Neural progenitor cell (in vitro differentiated cells): Measurements from ENCODE around the gene CHD9NB. TPM values are rescaled to one million over a fixed set of nuclear protein-coding genes. Genes with fewer than 3 reads are reported as not detected.
"Not testable (repeated sequence)": the region's sequence is repeated elsewhere in the genome, so short reads cannot be mapped to it uniquely, and the experiment has no call there.

ENCODE experiments used
- DNase-seq: peaks from one replicate; pipeline ENCODE4 v3.0.0-alpha.2; 2016; ENCODE audit warnings: low spot score
- H2AFZ ChIP-seq: fragments of 200-600 bp; sonication (generic); replicated peaks from 2 replicates; pipeline ENCODE4 v1.6.1; 2016; ENCODE audit warnings: antibody characterized with exemption
- H3F3A ChIP-seq: fragments of 200-600 bp; sonication (generic); 2 replicates; pipeline ENCODE4 v1.6.1; 2016; ENCODE audit warnings: antibody characterized with exemption, low read depth
- H3K27ac ChIP-seq: fragments of 200-600 bp; sonication (generic); 2 replicates; pipeline ENCODE4 v1.5.1; 2016; ENCODE audit warnings: mild to moderate bottlenecking
- H3K27me3 ChIP-seq: fragments of 200-600 bp; sonication (generic); 2 replicates; pipeline ENCODE4 v1.6.1; 2016; ENCODE audit warnings: mild to moderate bottlenecking, moderate library complexity
- H3K36me3 ChIP-seq: fragments of 200-600 bp; sonication (generic); 2 replicates; pipeline ENCODE4 v1.5.1; 2016
- H3K4me1 ChIP-seq: fragments of 200-600 bp; sonication (generic); 2 replicates; pipeline ENCODE4 v1.6.1; 2016; ENCODE audit warnings: mixed run types
- H3K4me2 ChIP-seq: fragments of 200-600 bp; sonication (generic); 2 replicates; pipeline ENCODE4 v1.6.1; 2016
- H3K4me3 ChIP-seq: fragments of 200-600 bp; sonication (generic); 2 replicates; pipeline ENCODE4 v1.5.1; 2016
- H3K79me2 ChIP-seq: fragments of 200-600 bp; sonication (generic); 2 replicates; pipeline ENCODE4 v1.6.1; 2016; ENCODE audit warnings: low read depth
- H3K9ac ChIP-seq: fragments of 200-600 bp; sonication (generic); 2 replicates; pipeline ENCODE4 v1.6.1; 2016
- H3K9me3 ChIP-seq: fragments of 200-600 bp; sonication (generic); 2 replicates; pipeline ENCODE4 v1.5.1; 2016; ENCODE audit warnings: low read depth
- H4K20me1 ChIP-seq: fragments of 200-600 bp; sonication (generic); 2 replicates; pipeline ENCODE4 v1.6.1; 2016; ENCODE audit warnings: low read depth
- H3K27ac Mint-ChIP-seq: 3 replicates; pipeline ENCODE4 v1.8.0; 2021; ENCODE audit warnings: mixed read lengths
- H3K27me3 Mint-ChIP-seq: 2 replicates; pipeline ENCODE4 v1.8.0; 2022; ENCODE audit warnings: low read depth, mild to moderate bottlenecking, inconsistent platforms, moderate library complexity, mixed read lengths; ENCODE audit not compliant: insufficient read depth
- H3K36me3 Mint-ChIP-seq: 3 replicates; pipeline ENCODE4 v1.8.0; 2021; ENCODE audit warnings: mixed read lengths
- H3K4me1 Mint-ChIP-seq: 3 replicates; pipeline ENCODE4 v1.8.0; 2021; ENCODE audit warnings: mixed read lengths
- H3K4me3 Mint-ChIP-seq: 3 replicates; pipeline ENCODE4 v1.8.0; 2021; ENCODE audit warnings: mild to moderate bottlenecking, moderate library complexity, mixed read lengths
- H3K9me3 Mint-ChIP-seq: 3 replicates; pipeline ENCODE4 v1.8.0; 2020; ENCODE audit warnings: mixed read lengths
- EZH2 ChIP-seq: fragments of 200-600 bp; sonication (generic); IDR thresholded peaks from 2 replicates; pipeline ENCODE4 v1.6.1; 2017; ENCODE audit warnings: antibody characterized with exemption, mild to moderate bottlenecking, moderate library complexity
- EZH2phosphoT487 ChIP-seq: fragments of 200-600 bp; sonication (generic); IDR thresholded peaks from 2 replicates; pipeline ENCODE4 v1.6.1; 2017; ENCODE audit warnings: antibody characterized with exemption
- total RNA-seq: library from RNA; depleted of rRNA; stranded (reverse); fragments of >200 nt; gene quantifications from 2 replicates; pipeline ENCODE4 v1.2.3, GENCODE V29; 2015; ENCODE audit warnings: low replicate concordance
- TF ChIP-seq, protein P1 (sequence below): fragments of 200-600 bp; sonication (generic); IDR thresholded peaks from 2 replicates; pipeline ENCODE4 v1.5.1; 2017; ENCODE audit warnings: antibody characterized with exemption, mild to moderate bottlenecking

Gene CHD9NB
- total RNA-seq, 1 donor from 2014 or later: 4.1 TPM

DNA sequence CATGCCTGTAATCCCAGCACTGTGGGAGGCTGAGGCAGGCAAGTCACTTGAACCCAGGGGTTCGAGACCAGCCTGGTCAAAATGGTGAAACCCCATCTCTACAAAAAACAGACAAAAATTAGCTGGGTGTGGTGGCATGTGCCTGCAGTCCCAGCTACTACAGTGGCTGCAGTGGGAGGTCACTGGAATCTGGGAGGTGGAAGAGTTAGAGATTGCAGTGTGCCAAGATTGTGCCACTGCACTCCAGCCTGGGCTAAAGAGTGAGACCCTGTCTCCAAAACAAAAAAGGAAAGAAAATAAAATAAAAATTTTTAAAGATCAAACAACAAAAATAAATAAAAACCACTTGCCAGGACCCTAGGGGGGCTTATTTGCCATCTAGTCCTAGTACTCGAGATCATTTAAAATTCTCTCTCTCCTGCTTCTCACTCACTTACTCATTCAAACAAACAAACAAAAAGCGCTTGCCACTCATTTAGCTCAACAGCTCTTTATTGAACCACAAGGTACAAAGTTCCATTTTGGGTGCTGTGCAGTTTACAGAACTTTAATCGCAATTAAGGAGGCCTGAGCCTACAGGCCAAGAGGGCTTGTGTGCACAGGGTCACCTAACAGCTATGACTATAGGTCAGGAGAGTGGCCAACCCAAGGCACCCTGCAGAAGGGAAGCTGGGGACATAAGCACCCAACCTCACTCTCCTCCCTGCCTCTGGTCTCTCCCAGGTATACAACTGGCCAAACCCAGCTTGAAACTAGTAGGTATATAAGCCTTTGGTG lies 4.4 kb downstream of the CHD9NB start:
- no peak overlapping the region for H3K4me3 Mint-ChIP-seq
- peaks cover 3% of the 10 kb centered on the region for H3K9me3 Mint-ChIP-seq
- peaks cover 5% of the 10 kb centered on the region for H3K27me3 Mint-ChIP-seq
- Histone ChIP-seq H3K9me3 (no peaks in the 10 kb centered on the region), H3K9ac (no peak overlapping the region), H3K4me3 (no peak overlapping the region), H3F3A (peaks cover 21% of the 10 kb centered on the region), H3K79me2 (peaks cover 8% of the 10 kb centered on the region), H4K20me1 (no peaks in the 10 kb centered on the region), H3K36me3 (no peaks in the 10 kb centered on the region), H3K4me1 (peaks cover 18% of the 10 kb centered on the region), H3K4me2 (no peak overlapping the region), H2AFZ (no peak overlapping the region), H3K27me3 (no peaks in the 10 kb centered on the region), H3K27ac (no peak overlapping the region)
- no peaks in the 10 kb centered on the region for H3K36me3 Mint-ChIP-seq
- TF ChIP-seq EZH2phosphoT487 (no peak), EZH2 (no peak)
- TF ChIP-seq, protein P1, sequence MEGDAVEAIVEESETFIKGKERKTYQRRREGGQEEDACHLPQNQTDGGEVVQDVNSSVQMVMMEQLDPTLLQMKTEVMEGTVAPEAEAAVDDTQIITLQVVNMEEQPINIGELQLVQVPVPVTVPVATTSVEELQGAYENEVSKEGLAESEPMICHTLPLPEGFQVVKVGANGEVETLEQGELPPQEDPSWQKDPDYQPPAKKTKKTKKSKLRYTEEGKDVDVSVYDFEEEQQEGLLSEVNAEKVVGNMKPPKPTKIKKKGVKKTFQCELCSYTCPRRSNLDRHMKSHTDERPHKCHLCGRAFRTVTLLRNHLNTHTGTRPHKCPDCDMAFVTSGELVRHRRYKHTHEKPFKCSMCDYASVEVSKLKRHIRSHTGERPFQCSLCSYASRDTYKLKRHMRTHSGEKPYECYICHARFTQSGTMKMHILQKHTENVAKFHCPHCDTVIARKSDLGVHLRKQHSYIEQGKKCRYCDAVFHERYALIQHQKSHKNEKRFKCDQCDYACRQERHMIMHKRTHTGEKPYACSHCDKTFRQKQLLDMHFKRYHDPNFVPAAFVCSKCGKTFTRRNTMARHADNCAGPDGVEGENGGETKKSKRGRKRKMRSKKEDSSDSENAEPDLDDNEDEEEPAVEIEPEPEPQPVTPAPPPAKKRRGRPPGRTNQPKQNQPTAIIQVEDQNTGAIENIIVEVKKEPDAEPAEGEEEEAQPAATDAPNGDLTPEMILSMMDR: no peak
- DNase-seq: no peak
- H3K4me1 Mint-ChIP-seq: peaks cover 31% of the 10 kb centered on the region
- no peak overlapping the region for H3K27ac Mint-ChIP-seq

DNA sequence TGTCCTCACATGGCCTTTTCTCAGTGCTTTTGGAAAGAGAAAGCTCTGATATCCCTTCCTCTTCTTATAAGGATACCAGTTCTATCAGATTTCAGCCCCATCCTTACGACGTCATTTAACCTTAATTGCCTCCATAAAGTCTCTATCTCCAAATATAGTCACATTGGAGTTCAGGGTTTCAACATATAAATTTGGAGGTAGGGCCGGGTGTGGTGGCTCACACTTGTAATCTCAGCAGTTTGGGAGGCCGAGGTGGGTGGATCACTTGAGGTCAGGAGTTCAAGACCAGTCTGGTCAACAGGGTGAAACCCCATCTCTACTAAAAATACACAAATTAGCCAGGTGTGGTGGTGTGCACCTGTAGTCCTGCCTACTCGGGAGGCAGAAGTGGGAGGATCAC lies 5.2 kb downstream of the CHD9NB start:
- Histone ChIP-seq H3K79me2 (peaks cover 16% of the 10 kb centered on the region), H3F3A (peaks cover 29% of the 10 kb centered on the region), H3K4me1 (peaks cover 26% of the 10 kb centered on the region)
- not testable (repeated sequence) for H3K4me3 ChIP-seq, H2AFZ ChIP-seq, H3K36me3 ChIP-seq, H3K27me3 Mint-ChIP-seq, H3K9me3 Mint-ChIP-seq, H3K4me3 Mint-ChIP-seq, H3K4me2 ChIP-seq, H3K27ac Mint-ChIP-seq, H3K9me3 ChIP-seq, H3K27ac ChIP-seq, H3K36me3 Mint-ChIP-seq, H3K9ac ChIP-seq, H3K27me3 ChIP-seq, H4K20me1 ChIP-seq, DNase-seq
- H3K4me1 Mint-ChIP-seq: peaks cover 36% of the 10 kb centered on the region

DNA sequence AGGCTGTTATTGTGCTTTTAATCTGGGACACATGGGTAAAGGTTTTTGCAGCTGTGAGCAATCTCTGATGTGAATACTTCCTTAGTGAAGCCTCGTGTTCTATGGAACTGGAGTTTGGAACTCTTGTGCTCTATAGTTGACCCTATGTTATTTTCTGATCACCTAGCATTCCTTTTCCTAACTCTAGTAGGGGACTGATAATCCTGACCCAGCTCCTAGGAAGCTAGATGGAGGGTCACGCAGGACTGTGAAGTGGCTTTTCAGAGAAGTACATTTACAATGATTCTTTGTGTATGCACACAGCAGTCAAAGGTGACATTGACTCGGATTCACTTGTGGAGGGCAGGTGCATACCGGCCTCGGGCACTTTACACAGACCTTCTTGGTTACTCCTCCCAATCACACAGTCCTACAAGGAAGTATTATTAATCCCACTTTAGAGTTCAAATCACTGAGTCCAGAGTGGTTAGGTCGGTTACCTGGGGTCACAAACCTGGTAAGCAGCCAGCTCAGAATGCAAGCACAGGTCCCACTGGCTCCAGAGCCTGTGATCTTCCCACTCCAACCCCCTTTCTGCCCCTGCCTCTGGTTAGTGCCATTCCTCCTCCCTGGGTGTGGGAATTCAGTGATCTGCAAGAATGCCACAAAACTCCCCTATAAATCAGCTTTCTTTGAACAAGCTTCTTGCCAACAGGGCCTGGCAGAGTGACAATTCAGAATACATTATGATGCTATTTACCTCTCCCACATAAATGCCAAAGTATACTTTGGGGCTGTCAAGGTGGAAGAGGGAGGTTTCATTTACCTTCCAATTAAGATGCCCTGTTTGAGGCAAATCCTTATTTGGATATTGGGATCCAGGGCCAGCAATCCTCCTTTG lies 7.1 kb downstream of the CHD9NB start:
- Histone ChIP-seq H2AFZ (no peak overlapping the region), H3K9me3 (no peaks in the 10 kb centered on the region), H3K9ac (no peak overlapping the region), H3F3A (peaks cover 48% of the 10 kb centered on the region), H3K4me2 (no peak overlapping the region), H3K4me3 (no peak overlapping the region), H3K27me3 (no peaks in the 10 kb centered on the region), H3K27ac (no peak overlapping the region), H4K20me1 (no peaks in the 10 kb centered on the region), H3K36me3 (no peaks in the 10 kb centered on the region), H3K4me1 (peaks cover 44% of the 10 kb centered on the region), H3K79me2 (peaks cover 21% of the 10 kb centered on the region)
- Mint-ChIP-seq H3K27me3 (peaks cover 7% of the 10 kb centered on the region), H3K27ac (peak overlapping the region; percentile 37), H3K4me3 (peak overlapping the region; percentile 24), H3K36me3 (no peaks in the 10 kb centered on the region), H3K9me3 (peaks cover 3% of the 10 kb centered on the region), H3K4me1 (peaks cover 56% of the 10 kb centered on the region)
- TF ChIP-seq EZH2phosphoT487 (no peak), EZH2 (no peak)
- TF ChIP-seq, protein P1: no peak
- DNase-seq: no peak
